Measurements from ENCODE around the gene ZDHHC3.
"Not testable (repeated sequence)": the region's sequence is repeated elsewhere in the genome, so short reads cannot be mapped to it uniquely, and the experiment has no call there.

ZDHHC3 gene

DNA sequence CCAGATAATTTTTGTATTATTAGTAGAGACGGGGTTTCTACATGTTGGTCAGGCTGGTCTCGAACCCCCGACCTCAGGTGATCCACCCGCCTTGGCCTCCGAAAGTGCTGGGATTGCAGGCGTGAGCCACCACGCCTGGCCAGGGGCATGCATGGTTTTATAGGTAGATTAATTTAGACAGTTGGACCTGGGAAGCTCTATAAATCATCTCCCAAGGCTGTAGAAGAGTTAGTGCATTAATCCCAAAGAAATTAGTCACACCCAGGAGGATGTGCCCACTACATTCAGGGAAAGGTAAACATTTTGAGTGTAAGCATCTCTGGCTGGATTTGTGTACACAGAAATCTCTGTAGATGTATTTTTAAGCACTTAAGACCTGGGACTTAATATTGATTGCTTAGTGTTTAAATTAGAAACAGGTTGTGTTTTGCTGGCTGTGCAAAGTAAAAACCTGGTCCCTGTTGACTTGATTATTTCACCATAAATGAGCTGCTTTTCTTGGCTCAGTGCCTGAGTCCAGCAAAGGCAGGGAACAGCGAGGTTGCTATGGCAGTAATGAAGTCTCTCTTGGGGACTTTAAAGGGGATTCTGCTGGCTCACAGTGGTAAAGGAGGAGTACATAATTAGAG lies 19.3 kb upstream of the ZDHHC3 start:
- DNase-seq (ENCODE audit: low read depth in 2 of 2), result no peak

GRCh38 chr3:44993471-44994205 lies 17.7 kb upstream of the ZDHHC3 start:
- DNase-seq (ENCODE audit: low read depth in 2 of 2), result no peak

DNA sequence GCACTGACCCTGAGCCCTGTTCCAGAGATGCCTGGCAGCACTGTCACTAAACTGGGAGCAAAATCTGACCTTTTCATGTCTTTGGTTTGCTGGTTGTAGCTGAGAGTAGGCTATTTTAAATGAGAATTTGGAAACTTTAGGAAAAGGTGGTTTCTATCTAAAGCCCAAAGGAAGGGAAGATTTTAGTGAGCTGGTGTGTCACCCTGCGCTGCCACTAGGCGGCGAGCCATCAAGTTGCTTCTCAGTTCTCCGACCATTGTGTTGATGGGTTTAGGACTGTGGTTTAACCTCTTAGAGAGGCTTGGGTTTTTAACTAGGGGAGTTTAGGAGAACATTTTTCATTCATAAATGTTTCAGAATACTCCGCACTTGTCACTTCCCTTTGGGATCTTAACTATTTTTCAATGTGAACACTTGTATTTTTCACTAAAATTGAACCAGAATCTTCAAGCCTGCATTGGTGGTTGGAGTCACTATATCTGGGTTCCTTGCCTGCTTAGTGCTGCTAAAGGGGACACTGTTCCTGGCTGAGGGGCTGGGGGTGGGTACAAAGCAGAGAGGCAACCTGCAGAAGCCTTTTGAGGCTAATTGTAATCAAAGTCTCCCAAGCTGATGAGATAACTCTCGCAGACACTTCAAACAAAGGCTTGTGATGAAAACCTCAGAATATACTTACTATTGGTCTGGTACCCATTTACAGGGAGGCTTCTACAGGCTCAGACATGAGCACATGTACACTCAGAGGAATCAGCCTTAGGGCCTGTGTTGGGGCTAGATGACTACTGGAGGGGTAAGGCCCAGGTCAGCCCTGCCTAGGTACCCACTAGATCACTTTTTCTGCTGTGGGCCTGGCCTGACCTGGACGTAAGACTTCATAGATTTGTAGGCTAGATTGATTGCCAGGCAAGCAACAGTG lies 16.8 kb upstream of the ZDHHC3 start:
- no peak for DNase-seq (ENCODE audit: low read depth in 2 of 2)

GRCh38 chr3:44991326-44991725 lies 15.4 kb upstream of the ZDHHC3 start:
- no peak for DNase-seq (ENCODE audit: low read depth in 2 of 2)

- DNase-seq (ENCODE audit: low read depth in 2 of 2), result no peak
Measured at GRCh38 chr3:44989636-44990373, 13.8 kb upstream of the ZDHHC3 start.

DNA sequence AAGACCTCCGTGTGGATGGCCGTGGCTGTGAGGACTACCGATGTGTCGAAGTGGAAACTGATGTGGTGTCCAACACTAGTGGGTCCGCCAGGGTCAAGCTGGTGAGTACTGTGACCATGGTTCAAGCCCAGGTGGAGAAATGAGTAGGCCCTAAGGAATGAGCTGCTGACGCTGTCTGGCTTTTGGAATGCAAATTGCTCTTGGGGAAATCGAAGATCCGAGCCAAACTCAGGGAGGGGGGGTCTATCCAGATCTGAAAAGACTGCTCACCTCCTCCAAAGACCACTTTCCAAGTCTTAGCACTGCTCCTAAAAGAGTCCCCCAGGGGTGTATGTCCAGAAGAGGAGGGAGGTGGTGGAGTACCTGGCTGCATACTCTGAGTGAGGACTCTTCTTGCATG lies 13.2 kb upstream of the ZDHHC3 start:
- no peak for DNase-seq (ENCODE audit: low read depth in 2 of 2)

DNA sequence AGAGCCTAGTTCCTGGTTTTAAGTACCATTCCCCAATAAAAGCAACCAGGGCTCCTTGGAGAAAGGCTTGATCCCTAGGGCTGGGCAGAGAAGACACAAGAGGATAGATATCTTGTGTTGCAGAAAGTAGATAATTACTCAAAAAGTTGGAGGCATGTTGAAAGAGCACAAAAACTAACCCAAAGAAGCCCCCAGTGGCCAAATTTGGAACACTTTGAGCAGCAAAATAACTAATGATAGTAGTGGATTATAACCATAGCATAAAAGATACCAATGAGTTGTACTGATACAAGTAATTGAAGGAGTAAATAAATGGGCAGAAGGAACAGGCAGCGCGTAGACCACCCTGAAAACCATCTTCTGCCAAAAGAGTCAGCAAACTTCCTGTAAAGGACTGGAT lies 12.1 kb upstream of the ZDHHC3 start:
- no peak for DNase-seq (ENCODE audit: low read depth in 2 of 2)

DNA sequence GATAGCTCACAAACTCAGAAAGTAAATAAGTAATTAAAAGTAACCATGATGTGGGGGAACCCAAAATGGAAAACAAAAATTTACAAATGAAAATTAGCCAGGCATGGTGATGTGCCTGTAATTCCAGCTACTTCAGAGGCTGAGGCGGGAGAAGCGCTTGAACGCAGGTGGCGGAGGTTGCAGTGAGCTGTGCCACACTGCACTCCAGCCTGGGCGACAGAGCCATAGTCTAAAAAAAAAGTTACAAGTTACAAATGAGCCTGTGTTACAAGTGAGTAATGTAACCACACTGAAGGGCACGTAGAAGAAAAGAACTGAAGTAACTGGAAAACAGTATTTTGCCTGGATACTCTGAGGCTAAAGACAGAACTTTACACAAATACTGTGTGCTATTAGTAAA lies 11.4 kb upstream of the ZDHHC3 start:
- no peak for DNase-seq (ENCODE audit: low read depth in 2 of 2)

DNA sequence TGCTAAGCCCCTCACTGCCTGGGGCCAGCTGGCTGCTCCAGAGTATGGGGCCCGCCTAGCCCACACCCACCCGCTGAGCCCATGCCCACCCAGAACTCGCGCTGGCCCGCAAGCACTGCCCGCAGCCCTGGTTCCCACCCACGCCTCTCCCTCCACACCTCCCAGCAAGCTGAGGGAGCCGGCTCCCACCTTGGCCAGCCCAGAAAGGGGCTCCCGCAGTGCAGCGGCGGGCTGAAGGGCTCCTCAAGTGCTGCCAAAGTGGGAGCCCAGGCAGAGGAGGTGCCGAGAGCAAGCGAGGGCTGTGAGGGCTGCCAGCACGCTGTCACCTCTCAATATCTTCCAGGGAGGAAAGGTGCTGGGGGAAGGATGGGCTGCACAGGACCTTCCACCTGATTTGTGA lies 10.4 kb upstream of the ZDHHC3 start:
- DNase-seq (ENCODE audit: low read depth in 2 of 2), result not testable (repeated sequence)

- DNase-seq (ENCODE audit: low read depth in 2 of 2), result no peak
Measured at GRCh38 chr3:44984335-44984734, 8.4 kb upstream of the ZDHHC3 start.

GRCh38 chr3:44983484-44983941 lies 7.5 kb upstream of the ZDHHC3 start:
- DNase-seq (ENCODE audit: low read depth in 2 of 2), result no peak

- no peak for DNase-seq (ENCODE audit: low read depth in 2 of 2)
Measured at GRCh38 chr3:44982817-44983216, 6.8 kb upstream of the ZDHHC3 start.

- DNase-seq (ENCODE audit: low read depth in 2 of 2), result no peak
Measured at GRCh38 chr3:44981751-44982150, 5.8 kb upstream of the ZDHHC3 start.

- no peak for DNase-seq (ENCODE audit: low read depth in 2 of 2)
Measured at GRCh38 chr3:44981220-44981619, 5.2 kb upstream of the ZDHHC3 start.

- no peak for DNase-seq (ENCODE audit: low read depth in 2 of 2)
Measured at GRCh38 chr3:44974416-44974815, 1.6 kb downstream of the ZDHHC3 start.

DNA sequence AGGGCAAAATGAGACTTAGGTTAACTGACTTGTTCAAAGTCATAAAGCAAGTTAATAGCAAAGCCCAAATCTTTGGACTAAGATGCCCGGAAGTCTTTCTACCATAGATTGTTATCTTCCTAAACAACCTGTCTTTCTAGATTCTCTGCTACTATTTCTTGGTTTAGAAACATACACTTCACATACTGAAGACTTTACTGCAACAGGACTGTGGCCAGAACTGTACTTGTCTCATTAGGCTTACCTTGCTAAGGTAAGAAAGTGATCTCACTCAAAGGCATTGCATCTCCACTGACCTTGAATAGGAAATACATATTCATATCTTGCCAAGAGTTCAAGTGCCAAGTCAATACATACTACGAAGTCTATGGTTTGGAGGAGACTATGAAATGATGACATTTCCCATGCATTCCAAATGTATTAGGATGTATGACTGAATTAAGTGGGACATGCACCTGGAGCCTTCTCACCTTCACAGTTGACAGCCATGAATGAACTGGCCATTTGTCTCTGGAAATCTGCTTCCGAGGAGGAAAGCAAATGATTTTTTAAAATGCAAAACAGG lies 5.0 kb downstream of the ZDHHC3 start:
- no peak for DNase-seq (ENCODE audit: low read depth in 2 of 2)

- no peak for DNase-seq (ENCODE audit: low read depth in 2 of 2)
Measured at GRCh38 chr3:44969828-44970179, 6.2 kb downstream of the ZDHHC3 start.

- no peak for DNase-seq (ENCODE audit: low read depth in 2 of 2)
Measured at GRCh38 chr3:44969154-44969827, 6.7 kb downstream of the ZDHHC3 start.

DNA sequence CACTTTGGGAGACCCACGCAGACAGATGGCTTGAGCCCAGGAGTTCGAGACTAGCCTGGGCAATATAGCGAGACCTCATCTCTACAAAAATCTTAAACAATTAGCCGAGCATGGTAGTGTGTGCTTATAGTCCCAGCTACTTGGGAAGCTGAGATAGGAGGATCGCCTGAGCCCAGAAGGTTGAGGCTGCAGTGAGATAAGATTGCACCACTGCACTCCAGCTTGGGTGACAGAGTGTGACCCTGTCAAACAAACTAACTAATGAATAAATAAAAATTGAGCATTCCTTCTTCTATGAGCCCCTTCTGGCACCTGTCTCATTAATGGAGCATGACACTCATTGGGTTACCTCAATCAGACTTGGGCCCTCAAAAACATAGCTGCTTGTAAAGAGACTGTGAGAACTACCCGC lies 7.5 kb downstream of the ZDHHC3 start:
- no peak for DNase-seq (ENCODE audit: low read depth in 2 of 2)

- DNase-seq (ENCODE audit: low read depth in 2 of 2), result no peak
Measured at GRCh38 chr3:44966795-44967278, 9.1 kb downstream of the ZDHHC3 start.

DNA sequence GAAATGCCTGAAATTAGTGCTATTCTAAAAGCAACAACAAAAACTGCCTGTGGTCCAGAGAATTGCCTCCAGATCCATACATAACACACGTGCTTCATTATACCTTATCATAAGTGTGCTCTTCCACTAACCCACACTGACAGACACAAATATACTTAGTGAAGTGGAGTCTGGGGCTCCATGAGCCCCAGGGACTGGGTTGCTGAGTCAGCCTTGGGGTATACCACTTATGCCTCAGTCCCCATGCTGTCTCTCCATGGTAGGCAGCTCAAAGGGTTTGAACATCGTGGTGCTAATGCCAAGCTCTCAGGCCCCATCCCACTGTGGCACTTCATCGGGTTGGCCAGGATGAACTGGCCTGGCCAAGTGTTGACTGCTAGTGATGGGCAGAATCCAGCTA lies 10.8 kb downstream of the ZDHHC3 start:
- no peak for DNase-seq (ENCODE audit: low read depth in 2 of 2)

Measured in activated CD8-positive, alpha-beta memory T cell treated with anti-CD3 and anti-CD28 coated beads for 4 hours (primary cell).